ENCODE results near the gene KRT17. TPM values are rescaled to one million over a fixed set of nuclear protein-coding genes. Genes with fewer than 3 reads are reported as not detected.

KRT17 gene
- total RNA-seq, 2 experiments from 2014 or later = not detected

DNA sequence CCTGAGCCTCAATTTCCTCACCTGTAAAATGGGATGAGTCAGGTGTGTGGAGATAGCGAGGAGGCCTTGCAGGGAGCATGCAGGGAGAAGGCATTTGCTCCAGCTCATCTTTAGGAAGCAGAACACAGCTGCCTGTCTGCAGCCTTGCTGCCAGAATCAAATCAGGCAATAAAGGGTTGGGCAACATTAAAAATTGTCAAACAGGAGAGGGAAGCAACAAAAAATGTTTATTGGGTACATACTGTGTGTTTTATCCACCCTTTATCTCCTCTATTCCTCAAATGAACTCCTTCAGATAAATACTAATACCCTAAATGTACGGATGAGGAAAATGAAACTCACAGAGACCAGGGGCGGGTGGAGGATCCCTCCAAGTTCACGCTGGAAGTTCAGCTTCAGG lies 24.1 kb downstream of the KRT17 start:
- Histone ChIP-seq H3K27ac (ENCODE audit: low read depth in 1 of 2, low read length in 2 of 2) (no peak overlapping the region), H3K36me3 (ENCODE audit: insufficient read depth, low read length) (no peaks in the 10 kb centered on the region), H3K4me3 (ENCODE audit: low read length) (no peak overlapping the region), H3K4me1 (ENCODE audit: insufficient read depth, low read length) (no peaks in the 10 kb centered on the region), H3K27me3 (ENCODE audit: control insufficient read depth in 1 of 2, insufficient read depth in 2 of 2, low read length in 2 of 2) (peaks cover 4% of the 10 kb centered on the region in 2 experiments), H3K9me3 (ENCODE audit: control insufficient read depth in 1 of 2, insufficient read depth in 1 of 2, low read length in 2 of 2) (peaks cover 0 to 2% of the 10 kb centered on the region in 2 experiments)
- intact Hi-C loops (cut with DNase I, micrococcal nuclease) = no loop called here
- no peaks in the 10 kb centered on the region for H3K9me3 Mint-ChIP-seq
- peaks cover 22% of the 10 kb centered on the region for H3K27me3 Mint-ChIP-seq
- DNase-seq (no peak), ATAC-seq (ENCODE audit: poor library complexity) (no peak)
- CTCF ChIA-PET = no interaction called here
- H3K4me3 Mint-ChIP-seq = no peak overlapping the region
- H3K36me3 Mint-ChIP-seq (ENCODE audit: low read depth) = no peaks in the 10 kb centered on the region
- TF ChIP-seq, protein P1, sequence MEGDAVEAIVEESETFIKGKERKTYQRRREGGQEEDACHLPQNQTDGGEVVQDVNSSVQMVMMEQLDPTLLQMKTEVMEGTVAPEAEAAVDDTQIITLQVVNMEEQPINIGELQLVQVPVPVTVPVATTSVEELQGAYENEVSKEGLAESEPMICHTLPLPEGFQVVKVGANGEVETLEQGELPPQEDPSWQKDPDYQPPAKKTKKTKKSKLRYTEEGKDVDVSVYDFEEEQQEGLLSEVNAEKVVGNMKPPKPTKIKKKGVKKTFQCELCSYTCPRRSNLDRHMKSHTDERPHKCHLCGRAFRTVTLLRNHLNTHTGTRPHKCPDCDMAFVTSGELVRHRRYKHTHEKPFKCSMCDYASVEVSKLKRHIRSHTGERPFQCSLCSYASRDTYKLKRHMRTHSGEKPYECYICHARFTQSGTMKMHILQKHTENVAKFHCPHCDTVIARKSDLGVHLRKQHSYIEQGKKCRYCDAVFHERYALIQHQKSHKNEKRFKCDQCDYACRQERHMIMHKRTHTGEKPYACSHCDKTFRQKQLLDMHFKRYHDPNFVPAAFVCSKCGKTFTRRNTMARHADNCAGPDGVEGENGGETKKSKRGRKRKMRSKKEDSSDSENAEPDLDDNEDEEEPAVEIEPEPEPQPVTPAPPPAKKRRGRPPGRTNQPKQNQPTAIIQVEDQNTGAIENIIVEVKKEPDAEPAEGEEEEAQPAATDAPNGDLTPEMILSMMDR (IDR thresholded peaks at IDR 0.05) = no peak
- no peak overlapping the region for H3K27ac Mint-ChIP-seq
- H3K4me1 Mint-ChIP-seq (ENCODE audit: low read depth) = no peaks in the 10 kb centered on the region
- POLR2A ChIA-PET = no interaction called here

DNA sequence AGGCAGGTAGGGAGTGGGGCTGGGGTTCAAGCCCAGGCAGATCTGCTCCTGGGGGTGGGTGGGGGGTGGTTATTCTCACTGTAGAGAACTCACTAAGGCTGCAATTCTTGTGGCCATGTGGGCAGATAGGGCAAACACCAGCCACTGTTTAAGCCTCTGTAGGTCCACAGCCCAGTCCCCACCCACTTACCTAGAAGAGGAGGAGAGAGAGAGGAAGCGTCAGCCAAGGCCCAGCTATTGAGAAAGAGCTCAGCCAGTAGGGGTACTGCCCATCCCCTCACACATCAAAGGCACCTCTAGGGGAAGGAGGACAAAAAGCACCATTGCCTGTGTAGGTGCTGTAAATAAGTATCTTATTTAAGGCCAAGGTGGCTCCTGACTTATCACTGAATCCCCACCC lies 24.7 kb downstream of the KRT17 start:
- Histone ChIP-seq H3K9me3 (ENCODE audit: control insufficient read depth in 1 of 2, insufficient read depth in 1 of 2, low read length in 2 of 2) (no peaks in the 10 kb centered on the region), H3K4me3 (ENCODE audit: low read length) (no peak overlapping the region), H3K27ac (ENCODE audit: low read depth in 1 of 2, low read length in 2 of 2) (no peak overlapping the region), H3K36me3 (ENCODE audit: insufficient read depth, low read length) (no peaks in the 10 kb centered on the region), H3K27me3 (ENCODE audit: control insufficient read depth in 1 of 2, insufficient read depth in 2 of 2, low read length in 2 of 2) (peaks cover under 1 to 4% of the 10 kb centered on the region in 2 experiments), H3K4me1 (ENCODE audit: insufficient read depth, low read length) (no peaks in the 10 kb centered on the region)
- no peak overlapping the region for H3K4me3 Mint-ChIP-seq
- H3K27ac Mint-ChIP-seq = no peak overlapping the region
- ChIA-PET CTCF (no interaction called here), POLR2A (no interaction called here)
- intact Hi-C loops (cut with DNase I, micrococcal nuclease) = no loop called here
- peaks cover 23% of the 10 kb centered on the region for H3K27me3 Mint-ChIP-seq
- ATAC-seq (ENCODE audit: poor library complexity) (no peak), DNase-seq (no peak)
- H3K9me3 Mint-ChIP-seq = no peaks in the 10 kb centered on the region
- TF ChIP-seq, protein P1 (IDR thresholded peaks at IDR 0.05) = no peak
- H3K4me1 Mint-ChIP-seq (ENCODE audit: low read depth) = no peaks in the 10 kb centered on the region
- no peaks in the 10 kb centered on the region for H3K36me3 Mint-ChIP-seq (ENCODE audit: low read depth)

DNA sequence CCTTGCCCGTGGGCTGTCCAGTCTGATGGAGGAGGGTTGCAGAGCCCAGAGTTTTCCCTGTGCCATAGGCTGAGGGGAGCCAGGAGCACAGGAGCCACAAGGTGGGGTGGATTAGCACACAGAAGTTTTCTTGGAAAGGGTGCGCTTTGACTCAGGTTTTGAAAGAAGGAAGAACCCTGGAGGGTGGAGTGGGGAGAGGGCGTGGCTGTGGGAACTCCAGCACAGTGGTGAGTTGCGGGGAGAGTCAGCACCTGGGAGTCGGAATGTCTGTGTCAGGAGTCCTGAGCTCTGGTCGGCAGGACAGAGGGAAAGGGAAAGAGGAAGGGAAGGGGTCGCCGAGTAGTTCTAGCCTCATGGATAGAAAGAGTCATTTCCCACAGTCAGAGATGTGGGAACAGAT lies 28.8 kb downstream of the KRT17 start:
- intact Hi-C loops (cut with DNase I, micrococcal nuclease) = no loop called here
- no peak overlapping the region for H3K27ac Mint-ChIP-seq
- H3K27ac ChIP-seq (ENCODE audit: low read depth in 1 of 2, low read length in 2 of 2) = no peak overlapping the region
- ChIA-PET CTCF (no interaction called here), POLR2A (no interaction called here)
- H3K4me1 ChIP-seq (ENCODE audit: insufficient read depth, low read length) = no peaks in the 10 kb centered on the region
- peaks cover 13% of the 10 kb centered on the region for H3K27me3 Mint-ChIP-seq
- H3K36me3 ChIP-seq (ENCODE audit: insufficient read depth, low read length) = no peaks in the 10 kb centered on the region
- no peak overlapping the region for H3K4me3 ChIP-seq (ENCODE audit: low read length)
- TF ChIP-seq, protein P1 (IDR thresholded peaks at IDR 0.05) = no peak
- ATAC-seq (ENCODE audit: poor library complexity) = no peak
- H3K9me3 Mint-ChIP-seq = no peaks in the 10 kb centered on the region
- H3K36me3 Mint-ChIP-seq (ENCODE audit: low read depth) = no peaks in the 10 kb centered on the region
- no peaks in the 10 kb centered on the region for H3K4me1 Mint-ChIP-seq (ENCODE audit: low read depth)
- H3K4me3 Mint-ChIP-seq = no peak overlapping the region
- DNase-seq = no peak
- H3K27me3 ChIP-seq (ENCODE audit: control insufficient read depth in 1 of 2, insufficient read depth in 2 of 2, low read length in 2 of 2) = no peaks in the 10 kb centered on the region
- no peaks in the 10 kb centered on the region for H3K9me3 ChIP-seq (ENCODE audit: control insufficient read depth in 1 of 2, insufficient read depth in 1 of 2, low read length in 2 of 2)

All from CD4-positive, alpha-beta T cell (primary cell).